Fibroblast of the aortic adventitia (primary cell): ENCODE data around the gene FAM114A2. TPM values are rescaled to one million over a fixed set of nuclear protein-coding genes. Genes with fewer than 3 reads are reported as not detected.

Source experiments
- DNase-seq: peaks from one replicate; pipeline ENCODE4 v3.0.0-alpha.2; 2010; ENCODE audit warnings: low read depth
- H3K4me3 ChIP-seq: 2 replicates; pipeline ENCODE4 v1.5.1; 2011; ENCODE audit warnings: low read depth, mild to moderate bottlenecking, control low read depth, low read length, moderate library complexity
- total RNA-seq: library from RNA; depleted of rRNA; stranded (reverse); fragments of >200 nt; gene quantifications from 2 replicates; pipeline ENCODE4 v1.2.3, GENCODE V29; 2012; ENCODE audit warnings: low replicate concordance
- TF ChIP-seq, protein P1 (sequence below): IDR thresholded peaks from 2 replicates; pipeline ENCODE4 v1.5.1; 2011; ENCODE audit warnings: mild to moderate bottlenecking, low read length, control low read depth, inconsistent platforms; ENCODE audit not compliant: insufficient read depth

FAM114A2 gene
- total RNA-seq, 1 donor = 34.7 TPM

DNA sequence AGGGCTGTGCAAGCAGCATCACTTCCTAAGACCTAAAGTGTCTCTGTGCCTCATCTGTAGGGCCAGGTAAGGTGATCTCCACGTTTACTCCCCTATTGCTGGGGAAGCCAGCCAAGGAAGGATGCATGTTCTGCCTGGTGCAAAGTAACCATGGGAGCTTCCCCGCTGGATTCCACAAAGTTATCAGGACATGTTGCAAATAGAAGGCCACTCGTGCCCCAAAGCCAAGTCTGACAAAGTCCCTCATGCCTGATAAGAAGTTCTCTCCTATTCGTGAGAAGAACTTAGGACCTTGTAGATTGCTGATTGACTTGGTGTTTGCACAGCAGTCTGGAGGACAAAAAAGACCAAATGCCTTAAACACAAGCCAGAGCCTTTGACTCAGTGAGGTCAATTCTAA is 81.5 kb downstream of the FAM114A2 start:
- TF ChIP-seq, protein P1, sequence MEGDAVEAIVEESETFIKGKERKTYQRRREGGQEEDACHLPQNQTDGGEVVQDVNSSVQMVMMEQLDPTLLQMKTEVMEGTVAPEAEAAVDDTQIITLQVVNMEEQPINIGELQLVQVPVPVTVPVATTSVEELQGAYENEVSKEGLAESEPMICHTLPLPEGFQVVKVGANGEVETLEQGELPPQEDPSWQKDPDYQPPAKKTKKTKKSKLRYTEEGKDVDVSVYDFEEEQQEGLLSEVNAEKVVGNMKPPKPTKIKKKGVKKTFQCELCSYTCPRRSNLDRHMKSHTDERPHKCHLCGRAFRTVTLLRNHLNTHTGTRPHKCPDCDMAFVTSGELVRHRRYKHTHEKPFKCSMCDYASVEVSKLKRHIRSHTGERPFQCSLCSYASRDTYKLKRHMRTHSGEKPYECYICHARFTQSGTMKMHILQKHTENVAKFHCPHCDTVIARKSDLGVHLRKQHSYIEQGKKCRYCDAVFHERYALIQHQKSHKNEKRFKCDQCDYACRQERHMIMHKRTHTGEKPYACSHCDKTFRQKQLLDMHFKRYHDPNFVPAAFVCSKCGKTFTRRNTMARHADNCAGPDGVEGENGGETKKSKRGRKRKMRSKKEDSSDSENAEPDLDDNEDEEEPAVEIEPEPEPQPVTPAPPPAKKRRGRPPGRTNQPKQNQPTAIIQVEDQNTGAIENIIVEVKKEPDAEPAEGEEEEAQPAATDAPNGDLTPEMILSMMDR = no peak

DNA sequence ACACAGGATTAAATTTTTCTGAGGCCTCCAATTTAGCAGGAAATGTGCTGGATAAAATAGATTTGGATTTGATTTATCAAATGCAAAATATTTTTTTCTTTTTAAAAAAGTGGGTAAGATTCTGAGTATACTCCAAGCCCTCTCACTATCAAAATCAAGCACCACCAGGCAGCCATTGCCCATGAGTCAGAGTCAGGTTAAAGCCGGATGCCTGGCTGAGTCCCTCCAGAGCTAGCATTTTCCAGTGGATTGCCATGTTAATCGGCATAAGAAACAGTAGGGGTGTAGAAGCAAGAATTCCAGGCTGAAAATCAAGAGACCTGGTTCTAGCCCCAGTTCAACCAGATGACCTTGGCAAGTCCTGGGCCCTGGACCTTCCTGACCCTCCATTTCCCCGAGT is 85.3 kb downstream of the FAM114A2 start:
- peak; percentile 18 for DNase-seq
- TF ChIP-seq, protein P1 = no peak
- no peak overlapping the region for H3K4me3 ChIP-seq

More for the DNA sequence above, 81.5 kb downstream of the FAM114A2 start:
- DNase-seq = no peak
- no peak overlapping the region for H3K4me3 ChIP-seq

DNA sequence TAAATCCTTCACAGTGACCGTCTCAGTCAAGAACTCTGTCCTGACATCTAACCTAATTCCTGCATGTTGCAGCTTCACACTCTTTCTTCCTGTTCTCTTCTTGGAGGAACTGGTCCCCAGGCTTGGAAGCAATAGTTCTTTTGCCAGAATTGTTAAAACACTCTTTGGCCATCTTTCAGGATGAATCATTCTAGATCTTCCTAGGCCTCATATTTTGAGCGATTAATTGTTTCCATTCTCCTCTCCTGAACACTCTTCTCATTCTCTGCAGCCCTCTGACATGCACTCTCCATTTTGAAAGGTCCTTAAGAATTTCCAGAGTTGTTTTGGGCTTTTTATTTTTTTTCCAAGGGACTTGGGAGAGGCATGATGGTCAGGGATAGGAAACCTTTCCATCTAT is 85.8 kb downstream of the FAM114A2 start:
- H3K4me3 ChIP-seq = no peak overlapping the region
- DNase-seq = peak; percentile 63
- TF ChIP-seq, protein P1 = no peak

DNA sequence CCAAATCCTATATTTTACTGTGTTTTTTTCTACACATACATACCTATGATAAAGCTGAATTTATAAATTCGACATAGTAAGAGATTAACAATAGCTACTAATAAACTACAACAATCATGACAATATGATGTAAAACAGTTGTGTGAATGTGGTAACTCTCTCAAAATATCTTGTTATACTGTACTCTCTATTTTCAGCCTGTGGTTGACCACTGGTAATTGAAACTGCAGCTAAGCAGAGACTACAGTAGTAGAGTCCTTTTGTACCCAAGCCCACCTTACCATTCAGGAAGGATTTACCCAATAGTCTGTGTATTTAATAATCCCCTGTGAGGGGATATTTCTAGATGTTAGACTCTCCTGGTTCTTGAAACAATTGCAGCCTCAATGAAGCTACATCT is 86.7 kb downstream of the FAM114A2 start:
- TF ChIP-seq, protein P1 = no peak
- H3K4me3 ChIP-seq = no peak overlapping the region
- DNase-seq = no peak

DNA sequence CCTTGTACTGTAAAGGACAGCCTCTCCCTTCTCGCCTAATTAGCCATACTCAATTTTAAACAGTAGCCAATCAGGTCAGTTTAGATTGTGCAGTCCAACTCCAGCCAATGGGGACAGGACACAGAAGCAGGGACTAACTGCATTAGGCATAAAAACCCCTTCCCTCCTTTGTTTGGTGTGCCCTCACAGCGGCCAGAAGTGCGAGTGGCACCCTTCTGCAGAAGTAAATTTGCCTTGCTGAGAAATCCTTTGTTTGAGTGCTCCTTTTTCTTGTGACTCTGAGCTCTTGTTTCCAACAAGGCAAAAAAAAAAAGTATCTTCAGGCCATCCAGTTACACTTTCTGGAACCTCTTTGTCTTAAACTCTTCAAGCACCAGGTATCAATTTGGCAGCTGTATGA is 97.4 kb downstream of the FAM114A2 start:
- DNase-seq = no peak
- no peak overlapping the region for H3K4me3 ChIP-seq
- TF ChIP-seq, protein P1 = no peak

Other genes starting within 250 kb of the FAM114A2 start
- 13.5 and 75.3 TPM in 2 replicates for gene MFAP3, start 57 bp upstream of the FAM114A2 start, total RNA-seq
- gene GALNT10, start 151.8 kb upstream of the FAM114A2 start, total RNA-seq = 12.0 and 46.5 TPM in 2 replicates